Measurements from ENCODE around the gene DOCK2.

- no peak for TF ChIP-seq CTCF (IDR thresholded peaks at IDR 0.05)
- no peak for TF ChIP-seq EZH2 (IDR thresholded peaks at IDR 0.05; ENCODE audit: borderline replicate concordance, insufficient read depth, low read depth, low read length, poor library complexity, severe bottlenecking)
These were observed 472.3 kb downstream of the DOCK2 start for GRCh38 chr5:170109059-170110031.
